OCI-LY1 (cell line): ENCODE measurements around the gene ESPNL.

ENCODE experiments used
- CTCF ChIP-seq: fragments of 200-600 bp; sonication (generic), shearing (Covaris generic); IDR thresholded peaks from 2 replicates; pipeline ENCODE4 v1.5.1; 2017; ENCODE audit warnings: mild to moderate bottlenecking, antibody characterized with exemption, low read length, moderate library complexity, mixed read lengths
- EZH2 ChIP-seq: fragments of 200-600 bp; sonication (generic), shearing (Covaris generic); IDR thresholded peaks from 2 replicates; pipeline ENCODE4 v1.8.0; 2017; ENCODE audit warnings: borderline replicate concordance, mixed run types, mild to moderate bottlenecking, antibody characterized with exemption, low read length, moderate library complexity, mixed read lengths

- TF ChIP-seq CTCF, result no peak
- no peak for TF ChIP-seq EZH2
These were observed 23.3 kb downstream of the ESPNL start for GRCh38 chr2:238123218-238123971.
